Upper lobe of right lung (tissue), 1 donor: ENCODE results near the gene ERMP1. TPM values are rescaled to one million over a fixed set of nuclear protein-coding genes. Genes with fewer than 3 reads are reported as not detected.
"Not testable (repeated sequence)": the region's sequence is repeated elsewhere in the genome, so short reads cannot be mapped to it uniquely, and the experiment has no call there.

Experiments used
- ATAC-seq: fragments of 200-7000 bp; cut with Tn5 transposase; one replicate; pipeline ENCODE4 v1.9.1; 2020; ENCODE audit warnings: mild to moderate bottlenecking, moderate library complexity
- DNase-seq: peaks from one replicate; pipeline ENCODE4 v3.0.0-alpha.2; 2020
- H3K27ac ChIP-seq: fragments of 200-600 bp; one replicate; pipeline ENCODE4 v1.8.0; 2022
- H3K27me3 ChIP-seq: fragments of 200-600 bp; one replicate; pipeline ENCODE4 v1.8.0; 2022; ENCODE audit warnings: mild to moderate bottlenecking
- H3K36me3 ChIP-seq: fragments of 200-600 bp; one replicate; pipeline ENCODE4 v1.8.0; 2022
- H3K4me1 ChIP-seq: fragments of 200-600 bp; one replicate; pipeline ENCODE4 v1.8.0; 2022
- H3K4me3 ChIP-seq: fragments of 200-600 bp; one replicate; pipeline ENCODE4 v1.8.0; 2022; ENCODE audit warnings: mild to moderate bottlenecking
- H3K9me3 ChIP-seq: fragments of 200-600 bp; one replicate; pipeline ENCODE4 v1.8.0; 2022
- intact Hi-C: fragments of 100-400 bp; cut with DNase I; formaldehyde crosslinking; loops from one replicate; pipeline ENCODE4 v1.11.0; 2022
- long read RNA-seq: library from polyadenylated mRNA; unstranded; transcript quantifications from one replicate; pipeline ENCODE4 v2.0.0, GENCODE V29; 2021
- total RNA-seq: library from RNA; stranded (reverse); fragmentation: NEBNext Ultra II Directional; extraction: Animal tissue kit (Norgen Biotek cat#: 25700); gene quantifications from one replicate; pipeline ENCODE4 v1.2.1, GENCODE V29; 2021
- TF ChIP-seq, protein P1 (sequence below): fragments of 200-600 bp; IDR thresholded peaks from one replicate; pipeline ENCODE4 v1.8.0; 2022; ENCODE audit warnings: antibody characterized with exemption
- donor health status: DM: no; HTN: yes; CAD: no; lungs with severe emphysema.

Gene ERMP1, protein sequence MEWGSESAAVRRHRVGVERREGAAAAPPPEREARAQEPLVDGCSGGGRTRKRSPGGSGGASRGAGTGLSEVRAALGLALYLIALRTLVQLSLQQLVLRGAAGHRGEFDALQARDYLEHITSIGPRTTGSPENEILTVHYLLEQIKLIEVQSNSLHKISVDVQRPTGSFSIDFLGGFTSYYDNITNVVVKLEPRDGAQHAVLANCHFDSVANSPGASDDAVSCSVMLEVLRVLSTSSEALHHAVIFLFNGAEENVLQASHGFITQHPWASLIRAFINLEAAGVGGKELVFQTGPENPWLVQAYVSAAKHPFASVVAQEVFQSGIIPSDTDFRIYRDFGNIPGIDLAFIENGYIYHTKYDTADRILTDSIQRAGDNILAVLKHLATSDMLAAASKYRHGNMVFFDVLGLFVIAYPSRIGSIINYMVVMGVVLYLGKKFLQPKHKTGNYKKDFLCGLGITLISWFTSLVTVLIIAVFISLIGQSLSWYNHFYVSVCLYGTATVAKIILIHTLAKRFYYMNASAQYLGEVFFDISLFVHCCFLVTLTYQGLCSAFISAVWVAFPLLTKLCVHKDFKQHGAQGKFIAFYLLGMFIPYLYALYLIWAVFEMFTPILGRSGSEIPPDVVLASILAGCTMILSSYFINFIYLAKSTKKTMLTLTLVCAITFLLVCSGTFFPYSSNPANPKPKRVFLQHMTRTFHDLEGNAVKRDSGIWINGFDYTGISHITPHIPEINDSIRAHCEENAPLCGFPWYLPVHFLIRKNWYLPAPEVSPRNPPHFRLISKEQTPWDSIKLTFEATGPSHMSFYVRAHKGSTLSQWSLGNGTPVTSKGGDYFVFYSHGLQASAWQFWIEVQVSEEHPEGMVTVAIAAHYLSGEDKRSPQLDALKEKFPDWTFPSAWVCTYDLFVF
- total RNA-seq, result 34.8 TPM
- long read RNA-seq, full-length matches to known transcripts, result 67 of 86 reads
- long read RNA-seq, partial matches to known transcripts, result 6 of 86 reads
- long read RNA-seq, other reads (novel, unspliced or antisense), result 13 of 86 reads

DNA sequence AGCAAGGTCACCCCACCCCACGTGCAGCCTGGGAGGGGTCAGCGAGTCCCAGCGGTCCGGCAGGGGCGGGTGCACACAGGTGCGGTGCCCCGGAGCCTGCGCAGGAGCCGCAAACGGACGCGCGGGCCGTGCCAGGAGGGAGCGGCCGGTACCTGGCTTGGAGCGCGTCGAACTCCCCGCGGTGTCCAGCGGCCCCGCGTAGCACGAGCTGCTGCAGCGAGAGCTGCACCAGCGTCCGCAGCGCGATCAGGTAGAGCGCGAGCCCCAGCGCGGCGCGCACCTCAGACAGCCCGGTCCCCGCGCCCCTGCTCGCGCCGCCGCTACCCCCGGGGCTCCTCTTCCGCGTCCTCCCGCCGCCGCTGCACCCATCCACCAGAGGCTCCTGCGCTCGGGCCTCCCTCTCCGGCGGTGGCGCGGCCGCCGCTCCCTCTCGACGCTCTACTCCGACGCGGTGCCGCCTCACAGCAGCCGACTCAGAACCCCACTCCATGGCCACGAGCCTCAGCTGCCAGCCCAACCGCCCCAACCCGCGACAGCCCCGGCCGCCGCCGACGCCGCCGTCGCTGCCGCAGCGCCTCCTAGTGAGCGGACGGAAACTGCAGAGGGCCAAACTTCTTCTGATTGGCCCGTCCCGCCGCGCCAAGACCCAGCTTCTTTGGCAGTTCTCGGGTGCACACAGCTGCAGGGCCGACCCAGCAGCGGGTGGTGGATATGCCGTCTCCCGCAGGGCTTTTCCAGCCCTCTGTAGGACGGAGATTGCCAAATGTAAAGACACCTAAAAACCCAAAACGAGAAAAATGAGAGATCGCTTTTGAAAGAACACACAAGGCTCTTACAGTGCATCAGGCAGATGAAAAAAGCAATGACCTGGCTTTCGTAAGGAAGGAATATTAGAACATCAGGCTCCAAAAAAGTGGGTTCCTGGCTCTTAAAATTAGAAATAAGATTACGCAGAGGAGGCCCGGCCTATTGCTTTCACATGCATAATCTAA, at the start of gene ERMP1:
Gene ERMP1 (minus strand): TSS at position 580 of the 992 bp plus-strand sequence. CDS start 90 bp downstream, at position 490.
- Histone ChIP-seq H3K27me3 (no peaks in the 10 kb centered on the region), H3K36me3 (peaks cover 8% of the 10 kb centered on the region), H3K9me3 (no peaks in the 10 kb centered on the region), H3K4me3 (peak within 1 kb of the TSS; percentile 95), H3K27ac (peak within 1 kb of the TSS; percentile 80), H3K4me1 (peaks cover 16% of the 10 kb centered on the region)
- TF ChIP-seq, protein P1, sequence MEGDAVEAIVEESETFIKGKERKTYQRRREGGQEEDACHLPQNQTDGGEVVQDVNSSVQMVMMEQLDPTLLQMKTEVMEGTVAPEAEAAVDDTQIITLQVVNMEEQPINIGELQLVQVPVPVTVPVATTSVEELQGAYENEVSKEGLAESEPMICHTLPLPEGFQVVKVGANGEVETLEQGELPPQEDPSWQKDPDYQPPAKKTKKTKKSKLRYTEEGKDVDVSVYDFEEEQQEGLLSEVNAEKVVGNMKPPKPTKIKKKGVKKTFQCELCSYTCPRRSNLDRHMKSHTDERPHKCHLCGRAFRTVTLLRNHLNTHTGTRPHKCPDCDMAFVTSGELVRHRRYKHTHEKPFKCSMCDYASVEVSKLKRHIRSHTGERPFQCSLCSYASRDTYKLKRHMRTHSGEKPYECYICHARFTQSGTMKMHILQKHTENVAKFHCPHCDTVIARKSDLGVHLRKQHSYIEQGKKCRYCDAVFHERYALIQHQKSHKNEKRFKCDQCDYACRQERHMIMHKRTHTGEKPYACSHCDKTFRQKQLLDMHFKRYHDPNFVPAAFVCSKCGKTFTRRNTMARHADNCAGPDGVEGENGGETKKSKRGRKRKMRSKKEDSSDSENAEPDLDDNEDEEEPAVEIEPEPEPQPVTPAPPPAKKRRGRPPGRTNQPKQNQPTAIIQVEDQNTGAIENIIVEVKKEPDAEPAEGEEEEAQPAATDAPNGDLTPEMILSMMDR, result peak; percentile 88
- intact Hi-C loops, result no loop called here
- peak; percentile 93 for DNase-seq
- peak; percentile 98 for ATAC-seq

DNA sequence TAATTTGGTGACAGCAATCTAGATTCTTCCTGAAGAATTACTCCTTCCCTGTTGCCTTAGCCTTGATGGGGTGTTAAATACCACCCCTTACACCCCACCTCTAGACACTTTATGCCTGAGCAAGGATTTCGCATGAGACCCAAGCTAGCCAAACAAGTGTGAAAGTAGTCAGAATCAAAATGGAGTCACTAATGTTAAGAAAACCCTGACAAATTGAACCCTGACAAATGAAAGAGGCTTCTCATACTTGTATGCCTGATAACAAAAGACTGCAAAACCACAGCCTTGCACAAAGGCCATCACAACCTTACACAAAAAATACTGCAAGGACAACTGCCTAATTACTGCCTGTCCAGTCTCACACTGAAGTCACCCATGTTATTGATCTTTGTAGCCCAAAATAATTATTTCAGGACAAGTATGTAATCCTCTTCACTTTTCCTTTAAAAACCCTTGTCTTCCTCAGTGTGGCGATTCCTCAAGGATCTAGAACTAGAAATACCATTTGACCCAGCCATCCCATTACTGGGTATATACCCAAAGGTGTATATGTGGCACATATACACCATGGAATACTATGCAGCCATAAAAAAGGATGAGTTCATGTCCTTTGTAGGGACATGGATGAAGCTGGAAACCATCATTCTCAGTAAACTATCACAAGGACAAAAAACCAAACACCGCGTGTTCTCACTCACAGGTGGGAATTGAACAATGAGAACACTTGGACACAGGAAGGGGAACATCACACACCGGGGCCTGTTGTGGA, 49.5 kb upstream of the ERMP1 start:
- intact Hi-C loops, ATAC-seq, H3K36me3 ChIP-seq, DNase-seq, H3K27ac ChIP-seq, H3K9me3 ChIP-seq, H3K4me1 ChIP-seq, H3K27me3 ChIP-seq, H3K4me3 ChIP-seq: not testable (repeated sequence)

DNA sequence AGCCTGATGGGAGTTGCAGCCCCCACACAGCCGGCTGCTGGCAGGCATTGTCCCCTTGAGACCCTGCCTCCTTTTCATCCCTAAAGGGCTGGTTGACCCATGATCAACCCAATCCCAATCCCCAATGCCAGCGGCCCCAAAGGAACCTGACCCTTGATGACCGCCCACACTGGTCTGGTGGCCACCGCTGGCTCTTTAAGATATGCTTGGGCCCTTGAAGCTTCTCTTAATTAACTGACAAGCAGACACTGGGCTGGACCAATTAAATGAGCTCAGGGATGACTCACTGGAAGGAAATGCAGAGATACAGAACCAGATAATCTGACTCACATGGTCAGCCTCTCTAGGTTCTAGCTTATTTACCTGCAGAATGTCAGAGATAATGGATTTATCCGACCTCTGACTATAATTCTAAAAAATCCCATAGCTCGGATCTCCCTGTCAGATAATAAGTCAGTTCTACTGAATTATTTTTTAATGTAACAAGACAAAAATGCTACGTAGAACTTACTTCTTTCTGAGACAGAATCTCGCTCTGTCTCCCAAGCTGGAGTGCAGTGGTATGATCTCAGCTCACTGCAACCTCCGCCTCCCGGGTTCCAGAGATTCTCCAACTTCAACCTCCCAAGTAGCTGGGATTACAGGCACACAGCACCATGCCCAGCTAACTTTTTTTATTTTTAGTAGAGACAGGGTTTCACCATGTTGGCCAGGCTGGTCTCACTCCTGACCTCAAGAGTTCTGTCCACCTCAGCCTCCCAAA, 46.7 kb upstream of the ERMP1 start:
- DNase-seq, result no peak
- Histone ChIP-seq H3K4me1 (no peaks in the 10 kb centered on the region), H3K4me3 (no peak overlapping the region), H3K27me3 (no peaks in the 10 kb centered on the region), H3K9me3 (no peaks in the 10 kb centered on the region), H3K36me3 (no peaks in the 10 kb centered on the region), H3K27ac (no peak overlapping the region)
- TF ChIP-seq, protein P1, result no peak
- no peak for ATAC-seq
- intact Hi-C loops, result no loop called here

DNA sequence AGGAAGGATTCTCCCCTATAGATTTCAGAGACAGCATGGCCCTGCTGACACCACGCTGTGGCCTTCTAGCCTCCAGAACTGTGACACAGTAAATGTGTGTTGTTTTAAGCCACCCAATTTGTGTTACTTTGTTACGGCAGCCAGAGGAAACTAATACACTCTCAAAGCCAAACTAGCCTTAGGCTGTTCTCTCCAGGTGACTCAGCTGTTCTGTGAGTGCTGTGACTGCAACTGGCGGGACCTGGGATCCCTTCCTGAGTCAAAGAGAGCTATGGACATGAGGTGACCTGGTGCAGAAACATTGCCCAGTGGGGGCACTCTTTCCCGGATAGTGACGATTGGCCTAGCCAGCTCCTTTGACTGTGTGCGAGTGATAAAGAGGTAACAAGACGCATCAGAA, 43.8 kb upstream of the ERMP1 start:
- Histone ChIP-seq H3K4me3 (no peak overlapping the region), H3K27me3 (no peaks in the 10 kb centered on the region), H3K4me1 (no peaks in the 10 kb centered on the region), H3K9me3 (no peaks in the 10 kb centered on the region), H3K36me3 (no peaks in the 10 kb centered on the region), H3K27ac (no peak overlapping the region)
- intact Hi-C loops, result no loop called here
- TF ChIP-seq, protein P1, result no peak
- DNase-seq (no peak), ATAC-seq (no peak)

DNA sequence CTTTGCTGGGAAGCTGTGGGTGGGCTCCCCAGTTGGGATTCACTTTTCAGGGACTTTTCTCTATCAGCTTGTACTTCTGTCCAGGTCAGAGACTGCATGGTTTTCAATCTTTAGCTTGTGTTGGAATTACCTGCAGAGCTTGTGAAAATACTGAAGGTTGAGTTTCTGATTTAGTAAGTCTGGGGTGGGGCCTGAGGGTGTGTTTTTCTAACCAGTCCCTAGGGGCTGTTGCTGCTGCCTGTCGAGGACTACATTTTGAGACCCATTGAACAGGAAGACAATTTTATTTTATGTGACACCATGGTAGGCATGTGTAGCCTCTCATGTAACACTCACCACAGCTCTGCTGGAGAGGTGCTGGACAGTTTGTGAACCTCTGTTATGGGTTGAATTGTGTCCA, 43.1 kb upstream of the ERMP1 start:
- H3K27me3 ChIP-seq, result no peaks in the 10 kb centered on the region
- no peaks in the 10 kb centered on the region for H3K36me3 ChIP-seq
- no peaks in the 10 kb centered on the region for H3K4me1 ChIP-seq
- no peak overlapping the region for H3K27ac ChIP-seq
- TF ChIP-seq, protein P1, result no peak
- no peak for ATAC-seq
- no peak overlapping the region for H3K4me3 ChIP-seq
- H3K9me3 ChIP-seq, result no peaks in the 10 kb centered on the region
- intact Hi-C loops, result no loop called here
- DNase-seq, result no peak
